Liver (tissue), 3 donors: ENCODE measurements around the gene CCND1.

Experiments used
- CTCF ChIP-seq: fragments of 150-350 bp; IDR thresholded peaks from 2 replicates; pipeline ENCODE4 v1.5.1; 2017; ENCODE audit warnings: improper control_type of control experiment, low read depth, low read length; ENCODE audit not compliant: missing input control
- EGR1 ChIP-seq, 2 donors: IDR thresholded peaks; 2 replicates each; pipeline ENCODE4 v1.6.1; 2016 to 2018; ENCODE audit warnings: antibody characterized with exemption in 2 of 2, low read depth in 2 of 2
- GABPA ChIP-seq, 2 donors: IDR thresholded peaks in 1 of 2; conservative IDR thresholded peaks in 1 of 2; 2 replicates each; pipeline ENCODE4 v1.6.1; 2016; ENCODE audit warnings: antibody characterized with exemption in 2 of 2, mild to moderate bottlenecking in 1 of 2, moderate library complexity in 1 of 2
- JUND ChIP-seq, 2 donors: IDR thresholded peaks; 2 replicates each; pipeline ENCODE4 v1.6.1; 2016; ENCODE audit warnings: antibody characterized with exemption in 2 of 2
- RAD21 ChIP-seq, 2 donors: IDR thresholded peaks; 2 replicates each; pipeline ENCODE4 v1.6.1; 2016; ENCODE audit warnings: antibody characterized with exemption in 2 of 2, mild to moderate bottlenecking in 2 of 2
- RXRA ChIP-seq, 2 donors: IDR thresholded peaks; 2 replicates each; pipeline ENCODE4 v1.6.1; 2017 to 2018; ENCODE audit warnings: antibody characterized with exemption in 2 of 2, mild to moderate bottlenecking in 1 of 2
- SP1 ChIP-seq: IDR thresholded peaks from 2 replicates; pipeline ENCODE4 v1.6.1; 2018; ENCODE audit warnings: antibody characterized with exemption, mild to moderate bottlenecking
- TAF1 ChIP-seq: conservative IDR thresholded peaks from 2 replicates; pipeline ENCODE4 v1.6.1; 2016; ENCODE audit warnings: antibody characterized with exemption, mild to moderate bottlenecking
- YY1 ChIP-seq: IDR thresholded peaks from 2 replicates; pipeline ENCODE4 v1.6.1; 2016; ENCODE audit warnings: antibody characterized with exemption, mild to moderate bottlenecking
- ZBTB33 ChIP-seq: IDR thresholded peaks from 2 replicates; pipeline ENCODE4 v1.6.1; 2016; ENCODE audit warnings: antibody characterized with exemption
- TF ChIP-seq, protein P1 (sequence below): IDR thresholded peaks from 2 replicates; pipeline ENCODE4 v1.6.1; 2016; ENCODE audit warnings: antibody characterized with exemption, mild to moderate bottlenecking
- TF ChIP-seq, protein P2 (sequence below): IDR thresholded peaks from 2 replicates; pipeline ENCODE4 v1.6.1; 2016; ENCODE audit warnings: antibody characterized with exemption
- TF ChIP-seq, protein P3 (sequence below): IDR thresholded peaks from 2 replicates; pipeline ENCODE4 v1.6.1; 2016; ENCODE audit warnings: antibody characterized with exemption
- donor health status: healthy.
- donor health status: healthy.

GRCh38 chr11:69703453-69703767, 62.5 kb downstream of the CCND1 start:
- TF ChIP-seq CTCF (no peak), SP1 (no peak), TAF1 (no peak), ZBTB33 (no peak), GABPA (IDR thresholded peaks at IDR 0.05 in 1 of 2, conservative IDR thresholded peaks at IDR 0.05 in 1 of 2) (no peak), JUND (IDR thresholded peaks at IDR 0.05) (no peak), EGR1 (IDR thresholded peaks at IDR 0.05; ENCODE audit: low read depth in 2 of 2) (no peak), RXRA (IDR thresholded peaks at IDR 0.05) (no peak), RAD21 (IDR thresholded peaks at IDR 0.05) (no peak), YY1 (no peak)
- TF ChIP-seq, protein P1, sequence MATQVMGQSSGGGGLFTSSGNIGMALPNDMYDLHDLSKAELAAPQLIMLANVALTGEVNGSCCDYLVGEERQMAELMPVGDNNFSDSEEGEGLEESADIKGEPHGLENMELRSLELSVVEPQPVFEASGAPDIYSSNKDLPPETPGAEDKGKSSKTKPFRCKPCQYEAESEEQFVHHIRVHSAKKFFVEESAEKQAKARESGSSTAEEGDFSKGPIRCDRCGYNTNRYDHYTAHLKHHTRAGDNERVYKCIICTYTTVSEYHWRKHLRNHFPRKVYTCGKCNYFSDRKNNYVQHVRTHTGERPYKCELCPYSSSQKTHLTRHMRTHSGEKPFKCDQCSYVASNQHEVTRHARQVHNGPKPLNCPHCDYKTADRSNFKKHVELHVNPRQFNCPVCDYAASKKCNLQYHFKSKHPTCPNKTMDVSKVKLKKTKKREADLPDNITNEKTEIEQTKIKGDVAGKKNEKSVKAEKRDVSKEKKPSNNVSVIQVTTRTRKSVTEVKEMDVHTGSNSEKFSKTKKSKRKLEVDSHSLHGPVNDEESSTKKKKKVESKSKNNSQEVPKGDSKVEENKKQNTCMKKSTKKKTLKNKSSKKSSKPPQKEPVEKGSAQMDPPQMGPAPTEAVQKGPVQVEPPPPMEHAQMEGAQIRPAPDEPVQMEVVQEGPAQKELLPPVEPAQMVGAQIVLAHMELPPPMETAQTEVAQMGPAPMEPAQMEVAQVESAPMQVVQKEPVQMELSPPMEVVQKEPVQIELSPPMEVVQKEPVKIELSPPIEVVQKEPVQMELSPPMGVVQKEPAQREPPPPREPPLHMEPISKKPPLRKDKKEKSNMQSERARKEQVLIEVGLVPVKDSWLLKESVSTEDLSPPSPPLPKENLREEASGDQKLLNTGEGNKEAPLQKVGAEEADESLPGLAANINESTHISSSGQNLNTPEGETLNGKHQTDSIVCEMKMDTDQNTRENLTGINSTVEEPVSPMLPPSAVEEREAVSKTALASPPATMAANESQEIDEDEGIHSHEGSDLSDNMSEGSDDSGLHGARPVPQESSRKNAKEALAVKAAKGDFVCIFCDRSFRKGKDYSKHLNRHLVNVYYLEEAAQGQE = no peak
- TF ChIP-seq, protein P2, sequence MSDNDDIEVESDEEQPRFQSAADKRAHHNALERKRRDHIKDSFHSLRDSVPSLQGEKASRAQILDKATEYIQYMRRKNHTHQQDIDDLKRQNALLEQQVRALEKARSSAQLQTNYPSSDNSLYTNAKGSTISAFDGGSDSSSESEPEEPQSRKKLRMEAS = no peak
- TF ChIP-seq, protein P3, sequence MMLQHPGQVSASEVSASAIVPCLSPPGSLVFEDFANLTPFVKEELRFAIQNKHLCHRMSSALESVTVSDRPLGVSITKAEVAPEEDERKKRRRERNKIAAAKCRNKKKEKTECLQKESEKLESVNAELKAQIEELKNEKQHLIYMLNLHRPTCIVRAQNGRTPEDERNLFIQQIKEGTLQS = no peak
